Effector memory CD4-positive, alpha-beta T cell (primary cell): ENCODE measurements around the gene INTU.

Experiments
- DNase-seq, 3 donors: peaks; one replicate each; pipeline ENCODE4 v3.0.0-alpha.2; 2020
- H3K27ac ChIP-seq: 2 replicates; pipeline ENCODE4 v1.7.0; 2013; ENCODE audit warnings: mild to moderate bottlenecking, low read length, moderate library complexity; ENCODE audit not compliant: insufficient read depth, poor library complexity, severe bottlenecking
- H3K27me3 ChIP-seq: replicated peaks from 2 replicates; pipeline ENCODE4 v1.7.0; 2013; ENCODE audit warnings: mild to moderate bottlenecking, low read length; ENCODE audit not compliant: insufficient read depth, control insufficient read depth, poor library complexity, severe bottlenecking
- H3K36me3 ChIP-seq: 2 replicates; pipeline ENCODE4 v1.7.0; 2013; ENCODE audit warnings: mild to moderate bottlenecking, low read length, moderate library complexity; ENCODE audit not compliant: control insufficient read depth, insufficient read depth
- H3K4me1 ChIP-seq: 2 replicates; pipeline ENCODE4 v1.7.0; 2013; ENCODE audit warnings: low read length, mild to moderate bottlenecking; ENCODE audit not compliant: control insufficient read depth, insufficient read depth, poor library complexity, severe bottlenecking
- H3K4me3 ChIP-seq: 2 replicates; pipeline ENCODE4 v1.7.0; 2013; ENCODE audit warnings: low read length, low read depth, mild to moderate bottlenecking; ENCODE audit not compliant: insufficient read depth, poor library complexity, severe bottlenecking
- H3K9me3 ChIP-seq: 2 replicates; pipeline ENCODE4 v1.7.0; 2013; ENCODE audit warnings: mild to moderate bottlenecking, low read length, moderate library complexity; ENCODE audit not compliant: control insufficient read depth

Gene INTU

GRCh38 chr4:127771535-127772275 is 138.9 kb downstream of the INTU start:
- no peaks in the 10 kb centered on the region for H3K36me3 ChIP-seq
- no peaks in the 10 kb centered on the region for H3K4me1 ChIP-seq
- H3K27ac ChIP-seq, result no peak overlapping the region
- no peak overlapping the region for H3K4me3 ChIP-seq
- H3K27me3 ChIP-seq, result peaks cover 3% of the 10 kb centered on the region
- no peaks in the 10 kb centered on the region for H3K9me3 ChIP-seq
- DNase-seq, result no peak

GRCh38 chr4:127772769-127773671 is 140.3 kb downstream of the INTU start:
- Histone ChIP-seq H3K36me3 (no peaks in the 10 kb centered on the region), H3K4me1 (no peaks in the 10 kb centered on the region), H3K27ac (no peak overlapping the region), H3K4me3 (no peak overlapping the region), H3K27me3 (peaks cover 3% of the 10 kb centered on the region), H3K9me3 (no peaks in the 10 kb centered on the region)
- no peak for DNase-seq

GRCh38 chr4:127775843-127776242 is 143.1 kb downstream of the INTU start:
- Histone ChIP-seq H3K27ac (no peak overlapping the region), H3K27me3 (peaks cover 3% of the 10 kb centered on the region), H3K4me1 (no peaks in the 10 kb centered on the region), H3K9me3 (no peaks in the 10 kb centered on the region), H3K36me3 (no peaks in the 10 kb centered on the region), H3K4me3 (no peak overlapping the region)
- DNase-seq, result no peak
